DND-41 (cell line): ENCODE measurements around the gene RECK.

Experiments used
- CTCF ChIP-seq: IDR thresholded peaks from 2 replicates; pipeline ENCODE4 v1.5.1; 2012; ENCODE audit warnings: borderline replicate concordance, low read length, moderate library complexity, mild to moderate bottlenecking; ENCODE audit not compliant: poor library complexity, severe bottlenecking; ENCODE audit errors: extremely low read depth
- EZH2 ChIP-seq: IDR thresholded peaks from 3 replicates; pipeline ENCODE4 v1.6.1; 2012; ENCODE audit warnings: borderline replicate concordance, low read depth, mild to moderate bottlenecking, moderate library complexity, low read length, inconsistent platforms; ENCODE audit not compliant: severe bottlenecking

GRCh38 chr9:36056896-36057295 is 20.2 kb downstream of the RECK start:
- no peak for TF ChIP-seq CTCF
- TF ChIP-seq EZH2 = no peak
